Stomach (tissue), 9 donors: ENCODE results near the gene GSG1L2. TPM values are rescaled to one million over a fixed set of nuclear protein-coding genes. Genes with fewer than 3 reads are reported as not detected.

ENCODE experiments used
- DNase-seq, 2 donors: peaks; one replicate each; pipeline versions ENCODE4 v3.0.0 to v3.0.0-alpha.2; 2013 to 2019
- H3K27ac ChIP-seq, 5 donors: fragments of 200-600 bp in 4 of 5; sonication (generic) in 4 of 5; one replicate each; pipeline ENCODE4 v1.5.1; 2013 to 2019; ENCODE audit warnings: mild to moderate bottlenecking in 1 of 5, moderate library complexity in 1 of 5
- H3K27me3 ChIP-seq, 3 donors: fragments of 200-600 bp; sonication (generic); one replicate each; pipeline ENCODE4 v1.5.1; 2017 to 2019; ENCODE audit warnings: mixed run types in 1 of 3
- H3K36me3 ChIP-seq, 4 donors: fragments of 200-600 bp; sonication (generic); 1 replicate in 3 of 4; 2 replicates in 1 of 4; pipeline ENCODE4 v1.5.1; 2016 to 2019
- H3K4me1 ChIP-seq, 4 donors: fragments of 200-600 bp; sonication (generic); one replicate each; pipeline ENCODE4 v1.5.1; 2016 to 2019
- H3K4me3 ChIP-seq, 4 donors: fragments of 200-600 bp; sonication (generic) in 3 of 4; one replicate each; pipeline ENCODE4 v1.5.1; 2016 to 2019; ENCODE audit warnings: mild to moderate bottlenecking in 1 of 4
- H3K9me3 ChIP-seq, 4 donors: fragments of 200-600 bp; sonication (generic); one replicate each; pipeline ENCODE4 v1.5.1; 2016 to 2019
- EP300 ChIP-seq: sonication (generic); formaldehyde crosslinking; IDR thresholded peaks from one replicate; pipeline ENCODE4 v1.6.1; 2017; ENCODE audit warnings: antibody characterized with exemption
- POLR2A ChIP-seq, 4 donors: fragments of 450-650 bp; IDR thresholded peaks; one replicate each; pipeline ENCODE4 v1.6.1; 2016; ENCODE audit warnings: antibody characterized with exemption in 4 of 4, control low read depth in 2 of 4, mild to moderate bottlenecking in 1 of 4, moderate library complexity in 1 of 4
- POLR2AphosphoS5 ChIP-seq, 3 donors: sonication (generic); formaldehyde crosslinking; IDR thresholded peaks; one replicate each; pipeline ENCODE4 v1.6.1; 2016; ENCODE audit warnings: antibody characterized with exemption in 3 of 3
- WGBS, 5 donors: extraction: QIAGEN DNeasy Blood & Tissue Kit in 3 of 5; methylation state at CpG; one replicate each; pipeline versions ENCODE4 v1.1.5 to v1.1.7; 2013 to 2018; 5-methylcytosine and 5-hydroxymethylcytosine counted together
- intact Hi-C: fragments of 100-400 bp; cut with DNase I; formaldehyde crosslinking; loops from one replicate; pipeline ENCODE4 v1.15.1; 2023; ENCODE audit warnings: low total_unique reads
- polyA plus RNA-seq, 3 donors: library from polyadenylated mRNA; stranded (reverse); fragments of 200-250 nt; gene quantifications; one replicate each; pipeline ENCODE4 v1.2.3, GENCODE V29; 2013
- total RNA-seq, 5 donors: library from RNA; depleted of rRNA; stranded (reverse); fragments of >200 nt; gene quantifications; one replicate each; pipeline versions ENCODE4 v1.1.0 to v1.2.3, GENCODE V29; 2014 to 2016
- TF ChIP-seq, protein P1 (sequence below), 7 experiments: fragments of 450-650 bp in 4 of 7; fragments of 200-600 bp in 3 of 7; sonication (generic) in 3 of 7; IDR thresholded peaks; one replicate each; pipeline ENCODE4 v1.5.1; 2016 to 2019; ENCODE audit warnings: antibody characterized with exemption in 7 of 7, control low read depth in 2 of 7, mild to moderate bottlenecking in 1 of 7
- donor health status: healthy with polysubstance abuse.
- donor health status: Bipolar disorder and iron deficiency.
- donor health status: healthy.

Gene GSG1L2
- total and polyA plus RNA-seq, 8 donors, result not detected

DNA sequence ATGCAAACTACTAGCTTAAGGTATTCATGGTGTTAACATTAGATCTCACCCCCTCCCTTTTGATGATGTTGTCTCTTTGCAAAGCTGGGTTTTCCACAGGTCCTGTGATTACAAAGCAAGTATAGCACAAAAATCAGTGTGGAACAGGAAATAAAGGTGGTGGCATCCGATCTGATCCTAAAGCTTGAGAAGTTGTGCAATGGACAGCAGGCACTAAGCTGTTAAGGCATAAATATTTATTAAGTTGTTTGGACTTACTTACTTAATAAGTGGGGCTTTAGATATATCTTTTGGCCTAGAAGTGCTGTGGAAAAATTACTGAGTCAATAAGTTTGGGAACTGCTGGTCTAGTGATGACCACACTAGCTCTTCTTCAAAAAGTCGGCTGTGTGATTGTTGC, 8.8 kb upstream of the GSG1L2 start:
- DNase-seq, result no peak
- no peaks in the 10 kb centered on the region for H3K36me3 ChIP-seq
- WGBS, 5 donors, result 56 to 76% (median 68%) methylated on average over 2 of the region's 2 CpGs
- intact Hi-C loops, result no loop called here
- peaks cover 0 to 3% (median 0%) of the 10 kb centered on the region in 3 donors for H3K27me3 ChIP-seq
- H3K27ac ChIP-seq, result peak overlapping the region in 3 of 5 donors; percentile 27 to 38 (median 32)
- no peak overlapping the region for H3K4me3 ChIP-seq
- no peaks in the 10 kb centered on the region for H3K9me3 ChIP-seq
- TF ChIP-seq EP300 (no peak), POLR2A (IDR thresholded peaks at IDR 0.05) (no peak), POLR2AphosphoS5 (IDR thresholded peaks at IDR 0.05) (no peak)
- TF ChIP-seq, protein P1, sequence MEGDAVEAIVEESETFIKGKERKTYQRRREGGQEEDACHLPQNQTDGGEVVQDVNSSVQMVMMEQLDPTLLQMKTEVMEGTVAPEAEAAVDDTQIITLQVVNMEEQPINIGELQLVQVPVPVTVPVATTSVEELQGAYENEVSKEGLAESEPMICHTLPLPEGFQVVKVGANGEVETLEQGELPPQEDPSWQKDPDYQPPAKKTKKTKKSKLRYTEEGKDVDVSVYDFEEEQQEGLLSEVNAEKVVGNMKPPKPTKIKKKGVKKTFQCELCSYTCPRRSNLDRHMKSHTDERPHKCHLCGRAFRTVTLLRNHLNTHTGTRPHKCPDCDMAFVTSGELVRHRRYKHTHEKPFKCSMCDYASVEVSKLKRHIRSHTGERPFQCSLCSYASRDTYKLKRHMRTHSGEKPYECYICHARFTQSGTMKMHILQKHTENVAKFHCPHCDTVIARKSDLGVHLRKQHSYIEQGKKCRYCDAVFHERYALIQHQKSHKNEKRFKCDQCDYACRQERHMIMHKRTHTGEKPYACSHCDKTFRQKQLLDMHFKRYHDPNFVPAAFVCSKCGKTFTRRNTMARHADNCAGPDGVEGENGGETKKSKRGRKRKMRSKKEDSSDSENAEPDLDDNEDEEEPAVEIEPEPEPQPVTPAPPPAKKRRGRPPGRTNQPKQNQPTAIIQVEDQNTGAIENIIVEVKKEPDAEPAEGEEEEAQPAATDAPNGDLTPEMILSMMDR (IDR thresholded peaks at IDR 0.05), result no peak
- H3K4me1 ChIP-seq, result peaks cover 0 to 28% (median 9%) of the 10 kb centered on the region in 4 donors

DNA sequence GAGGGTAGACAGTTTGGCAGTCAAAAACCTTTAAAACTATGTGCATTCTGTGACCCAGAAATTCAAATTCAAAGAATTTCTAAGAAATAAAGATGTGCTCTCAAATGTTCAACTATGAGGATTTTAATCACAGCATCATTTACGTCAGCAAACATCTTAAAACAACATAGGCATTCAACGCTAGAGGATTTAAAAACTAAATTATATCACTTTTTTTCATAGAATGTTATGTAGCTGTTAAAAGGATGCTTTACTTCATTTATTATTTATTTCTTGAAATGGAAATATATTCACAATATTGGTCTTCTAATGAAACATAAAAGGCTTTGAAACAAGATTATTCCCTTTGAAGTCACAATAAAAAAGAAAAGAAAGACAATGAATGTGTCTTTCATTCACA, 7.5 kb upstream of the GSG1L2 start:
- no peak for TF ChIP-seq POLR2A (IDR thresholded peaks at IDR 0.05)
- TF ChIP-seq, protein P1 (IDR thresholded peaks at IDR 0.05), result no peak
- no peak for TF ChIP-seq EP300
- no peak for TF ChIP-seq POLR2AphosphoS5 (IDR thresholded peaks at IDR 0.05)
- peak overlapping the region in 3 of 5 donors; percentile 26 to 38 (median 32) for H3K27ac ChIP-seq
- no peaks in the 10 kb centered on the region for H3K36me3 ChIP-seq
- DNase-seq, result no peak
- H3K4me3 ChIP-seq, result no peak overlapping the region
- intact Hi-C loops, result no loop called here
- WGBS, 5 donors, result 71 to 85% (median 81%) methylated on average over 2 of the region's 2 CpGs
- H3K4me1 ChIP-seq, result peaks cover 0 to 33% (median 9%) of the 10 kb centered on the region in 4 donors
- peaks cover 0 to 11% (median 0%) of the 10 kb centered on the region in 3 donors for H3K27me3 ChIP-seq
- H3K9me3 ChIP-seq, result no peaks in the 10 kb centered on the region

DNA sequence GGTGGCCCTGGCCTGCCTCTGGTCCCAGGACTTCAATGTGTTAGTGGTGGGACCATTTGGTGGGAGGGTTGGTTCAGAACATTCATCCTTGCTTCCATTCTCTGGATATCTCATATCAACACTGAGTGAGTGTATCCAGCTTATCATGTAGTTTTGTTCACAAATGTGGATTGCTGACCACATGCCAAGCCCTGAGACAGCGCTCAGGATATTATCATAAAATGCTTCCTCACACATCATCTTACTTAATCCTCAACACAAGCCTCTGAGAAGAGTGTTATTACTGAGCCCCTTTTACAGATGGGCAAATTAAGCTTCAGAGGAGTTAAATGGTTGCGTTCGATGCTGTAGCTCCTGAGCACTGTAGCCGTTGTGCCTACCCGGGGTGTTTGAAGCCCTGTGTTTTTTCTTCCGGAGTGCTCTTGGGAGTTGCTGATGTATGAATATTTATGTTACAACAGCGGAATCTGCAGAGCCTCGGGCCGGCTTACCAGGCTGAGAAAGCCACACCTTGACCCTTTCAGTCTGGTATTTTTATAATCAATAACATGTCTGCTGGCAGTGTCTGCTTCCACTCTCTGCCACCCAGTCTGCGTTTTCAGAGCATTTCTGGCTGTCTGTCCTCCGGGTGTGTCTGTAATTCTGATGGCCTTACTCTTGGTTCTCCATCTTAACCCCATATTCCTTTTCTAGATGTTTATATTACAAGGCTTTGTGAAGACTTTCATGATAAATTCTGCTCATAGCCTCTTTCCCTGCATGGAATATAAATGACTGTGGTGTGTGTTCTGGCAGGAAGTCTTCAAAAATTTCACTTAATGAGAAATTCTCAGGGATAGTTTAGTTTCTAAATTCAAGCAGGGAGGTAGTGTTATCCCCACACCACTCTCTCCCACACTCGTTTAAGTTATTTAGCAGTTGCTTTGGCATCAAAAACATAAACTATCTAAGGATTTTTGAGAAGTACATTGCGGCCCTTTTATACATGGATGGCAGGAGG, 6.7 kb upstream of the GSG1L2 start:
- no peaks in the 10 kb centered on the region for H3K36me3 ChIP-seq
- no peaks in the 10 kb centered on the region for H3K9me3 ChIP-seq
- H3K4me1 ChIP-seq, result peaks cover 0 to 33% (median 9%) of the 10 kb centered on the region in 4 donors
- H3K27ac ChIP-seq, result peak overlapping the region in 3 of 5 donors; percentile 24 to 39 (median 32)
- WGBS, 5 donors, result 47 to 66% (median 55%) methylated on average over 13 of the region's 13 CpGs
- TF ChIP-seq POLR2A (IDR thresholded peaks at IDR 0.05) (no peak), EP300 (no peak), POLR2AphosphoS5 (IDR thresholded peaks at IDR 0.05) (no peak)
- TF ChIP-seq, protein P1 (IDR thresholded peaks at IDR 0.05), result no peak
- peaks cover 0 to 13% (median 0%) of the 10 kb centered on the region in 3 donors for H3K27me3 ChIP-seq
- H3K4me3 ChIP-seq, result no peak overlapping the region
- intact Hi-C loops, result no loop called here
- DNase-seq, result peak in 1 of 2 donors; percentile 38

DNA sequence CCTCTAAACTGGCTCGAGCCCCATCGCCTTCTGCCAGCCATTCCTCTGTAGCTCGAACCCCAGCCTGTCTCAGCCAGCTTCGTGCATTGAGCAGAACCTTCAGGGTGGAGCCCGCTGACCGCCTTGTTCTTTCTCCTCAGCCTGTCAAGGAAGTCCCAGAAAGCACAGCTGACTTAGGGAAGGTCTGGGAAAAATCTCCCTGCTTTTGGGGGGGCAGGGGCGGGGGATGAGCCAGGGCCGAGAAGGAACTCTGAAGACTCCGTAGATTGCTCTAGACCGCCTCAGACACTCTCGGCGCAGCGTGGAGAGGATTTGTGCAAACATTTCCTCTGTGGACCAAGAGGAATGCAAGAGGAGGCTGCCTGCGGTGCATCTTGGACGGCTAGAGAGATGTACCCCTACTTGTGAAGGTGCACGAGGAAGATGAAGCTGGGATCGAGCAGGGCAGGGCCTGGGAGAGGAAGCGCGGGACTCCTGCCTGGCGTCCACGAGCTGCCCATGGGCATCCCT, 3.8 kb upstream of the GSG1L2 start, which contains the start of gene GLP2R:
TSS of gene GLP2R (plus strand) at position 284 of the 510 bp plus-strand sequence. CDS start at position 424, 140 bp downstream.
- intact Hi-C loops, result no loop called here
- TF ChIP-seq, protein P1 (IDR thresholded peaks at IDR 0.05), result no peak
- TF ChIP-seq POLR2AphosphoS5 (IDR thresholded peaks at IDR 0.05) (no peak), EP300 (no peak), POLR2A (IDR thresholded peaks at IDR 0.05) (no peak)
- Histone ChIP-seq H3K9me3 (no peaks in the 10 kb centered on the region), H3K4me1 (peaks cover 0 to 26% (median 6%) of the 10 kb centered on the region in 4 donors), H3K4me3 (peak within 1 kb of the TSS in 3 of 4 donors; percentile 8 to 11 (median 9)), H3K36me3 (no peaks in the 10 kb centered on the region), H3K27me3 (peaks cover 0 to 22% (median 0%) of the 10 kb centered on the region in 3 donors), H3K27ac (peak within 1 kb of the TSS in 2 of 5 donors; percentile 22 to 26)
- DNase-seq, result peak in 1 of 2 donors; percentile 53
- 54 to 63% (median 55%) methylated on average over 18 to 21 of the region's 21 CpGs for WGBS, 5 donors
